Endothelial cell of hepatic sinusoid (primary cell): ENCODE measurements around the gene LDLRAD4.

Experiments used
- in situ Hi-C: cut with HindIII; loops from 2 replicates; pipeline ENCODE4 v1.10.0; 2017; ENCODE audit warnings: low sequenced_read_pairs

Gene LDLRAD4

GRCh38 chr18:13418013-13418710, 199.6 kb downstream of the LDLRAD4 start:
- in situ Hi-C loops = no loop called here

GRCh38 chr18:13420969-13421686, 202.6 kb downstream of the LDLRAD4 start:
- in situ Hi-C loops = no loop called here

GRCh38 chr18:13422541-13423147, 204.1 kb downstream of the LDLRAD4 start:
- in situ Hi-C loops = no loop called here

- in situ Hi-C loops = no loop called here
Observed at GRCh38 chr18:13423352-13423751, 204.8 kb downstream of the LDLRAD4 start.

- in situ Hi-C loops = no loop called here
Observed at GRCh38 chr18:13424363-13424762, 205.8 kb downstream of the LDLRAD4 start.

GRCh38 chr18:13425357-13426091, 207.0 kb downstream of the LDLRAD4 start:
- in situ Hi-C loops = no loop called here

- in situ Hi-C loops = no loop called here
Observed at GRCh38 chr18:13427354-13427753, 208.8 kb downstream of the LDLRAD4 start.

GRCh38 chr18:13428319-13428718, 209.8 kb downstream of the LDLRAD4 start:
- in situ Hi-C loops = no loop called here

GRCh38 chr18:13429016-13429415, 210.5 kb downstream of the LDLRAD4 start:
- in situ Hi-C loops = no loop called here

GRCh38 chr18:13429884-13430510, 211.4 kb downstream of the LDLRAD4 start:
- in situ Hi-C loops = no loop called here

- in situ Hi-C loops = no loop called here
Observed at GRCh38 chr18:13430663-13431062, 212.1 kb downstream of the LDLRAD4 start.

- in situ Hi-C loops = no loop called here
Observed at GRCh38 chr18:13431886-13432285, 213.3 kb downstream of the LDLRAD4 start.

- in situ Hi-C loops = no loop called here
Observed at GRCh38 chr18:13433125-13433524, 214.6 kb downstream of the LDLRAD4 start.

GRCh38 chr18:13433685-13434084, 215.1 kb downstream of the LDLRAD4 start:
- in situ Hi-C loops = no loop called here

GRCh38 chr18:13434854-13435253, 216.3 kb downstream of the LDLRAD4 start:
- in situ Hi-C loops = no loop called here

GRCh38 chr18:13435586-13436333, 217.2 kb downstream of the LDLRAD4 start:
- in situ Hi-C loops = no loop called here

- in situ Hi-C loops = no loop called here
Observed at GRCh38 chr18:13436576-13436975, 218.0 kb downstream of the LDLRAD4 start.

GRCh38 chr18:13437034-13437433, 218.5 kb downstream of the LDLRAD4 start:
- in situ Hi-C loops = no loop called here

- in situ Hi-C loops = no loop called here
Observed at GRCh38 chr18:13437796-13438506, 219.4 kb downstream of the LDLRAD4 start.
